HepG2 (cell line): ENCODE data around the gene DOCK11. TPM values are rescaled to one million over a fixed set of nuclear protein-coding genes. Genes with fewer than 3 reads are reported as not detected.
A peak's percentile ranks its signal among the peaks of the same experiment; 100 is the strongest.

Source experiments
- CREM ChIP-seq, 2 experiments: sonication (generic) in 1 of 2; formaldehyde crosslinking in 1 of 2; IDR thresholded peaks; 2 replicates each; pipeline versions ENCODE4 v1.4.0 to v1.6.1; 2016 to 2020; ENCODE audit warnings: antibody characterized with exemption in 1 of 2, mild to moderate bottlenecking in 1 of 2, missing genetic modification reagents in 1 of 2
- DMAP1 ChIP-seq: IDR thresholded peaks from 2 replicates; pipeline ENCODE4 v1.6.1; 2016
- ERF ChIP-seq: IDR thresholded peaks from 2 replicates; pipeline ENCODE4 v1.6.1; 2018; ENCODE audit warnings: missing biosample characterization, missing genetic modification reagents
- GTF2F1 ChIP-seq: fragments of 150-350 bp; IDR thresholded peaks from 2 replicates; pipeline ENCODE4 v1.6.1; 2014; ENCODE audit warnings: low read length
- HHEX ChIP-seq: IDR thresholded peaks from 2 replicates; pipeline ENCODE4 v1.6.1; 2016; ENCODE audit warnings: control low read depth
- JUND ChIP-seq: sonication (generic); formaldehyde crosslinking; IDR thresholded peaks from 2 replicates; pipeline ENCODE4 v1.8.0; 2022; ENCODE audit warnings: mild to moderate bottlenecking, missing genetic modification reagents
- KMT2B ChIP-seq: IDR thresholded peaks from 2 replicates; pipeline ENCODE4 v1.6.1; 2016; ENCODE audit warnings: missing genetic modification reagents, missing compliant biosample characterization
- RARA ChIP-seq: IDR thresholded peaks from 2 replicates; pipeline ENCODE4 v1.6.1; 2016; ENCODE audit warnings: missing genetic modification reagents, missing compliant biosample characterization
- SALL2 ChIP-seq: sonication (generic); formaldehyde crosslinking; IDR thresholded peaks from 2 replicates; pipeline ENCODE4 v1.8.1; 2023; ENCODE audit warnings: mild to moderate bottlenecking, missing genetic modification reagents, inconsistent platforms
- THAP11 ChIP-seq: IDR thresholded peaks from 2 replicates; pipeline ENCODE4 v1.6.1; 2016; ENCODE audit warnings: missing biosample characterization, missing genetic modification reagents
- TMF1 ChIP-seq: sonication (generic); formaldehyde crosslinking; IDR thresholded peaks from 2 replicates; pipeline ENCODE4 v1.8.1; 2022; ENCODE audit warnings: low read depth, missing genetic modification reagents
- TP53 ChIP-seq: sonication (generic); formaldehyde crosslinking; conservative IDR thresholded peaks from 2 replicates; pipeline ENCODE4 v1.4.0; 2020; ENCODE audit warnings: missing genetic modification reagents
- ZBTB38 ChIP-seq: sonication (generic); formaldehyde crosslinking; IDR thresholded peaks from 2 replicates; pipeline ENCODE4 v1.5.1; 2020; ENCODE audit warnings: mild to moderate bottlenecking, missing genetic modification reagents
- ZBTB4 ChIP-seq: sonication (generic); formaldehyde crosslinking; IDR thresholded peaks from 2 replicates; pipeline ENCODE4 v1.4.0; 2020; ENCODE audit warnings: missing genetic modification reagents, mild to moderate bottlenecking, borderline replicate concordance
- ZBTB40 ChIP-seq, 2 experiments: fragments of 450-650 bp in 1 of 2; sonication (generic) in 1 of 2; formaldehyde crosslinking in 1 of 2; IDR thresholded peaks; 2 replicates each; pipeline versions ENCODE4 v1.6.1 to v1.8.0; 2016 to 2022; ENCODE audit warnings: antibody characterized with exemption in 1 of 2, mild to moderate bottlenecking in 1 of 2, missing genetic modification reagents in 1 of 2
- ZFAT ChIP-seq: sonication (generic); formaldehyde crosslinking; conservative IDR thresholded peaks from 2 replicates; pipeline ENCODE4 v1.8.1; 2023; ENCODE audit warnings: missing genetic modification reagents, inconsistent platforms
- ZNF768 ChIP-seq: sonication (generic); formaldehyde crosslinking; IDR thresholded peaks from 2 replicates; pipeline ENCODE4 v1.4.0; 2020; ENCODE audit warnings: missing genetic modification reagents
- ZNF83 ChIP-seq: sonication (generic); formaldehyde crosslinking; IDR thresholded peaks from 2 replicates; pipeline ENCODE4 v1.4.0; 2020; ENCODE audit warnings: missing genetic modification reagents, mild to moderate bottlenecking, borderline replicate concordance
- polyA plus RNA-seq, 8 experiments: library from polyadenylated mRNA; depleted of rRNA in 3 of 8; stranded (reverse) in 7 of 8; unstranded in 1 of 8; fragments of >200 nt; fragmentation: Illumina TruSeq in 4 of 8; extraction: Trizol in 4 of 8; gene quantifications; 2 replicates each; pipeline versions ENCODE4 v1.2.1 to v1.2.3, GENCODE V29; 2011 to 2016; ENCODE audit warnings: low read depth in 4 of 8, missing spikeins in 1 of 8, mixed read lengths in 1 of 8; ENCODE audit not compliant: insufficient read depth in 1 of 8
- total RNA-seq, 5 experiments: library from RNA; depleted of rRNA; stranded (reverse); fragments of >200 nt; fragmentation: Illumina TruSeq; extraction: Trizol; gene quantifications; 2 replicates each; pipeline ENCODE4 v1.2.3, GENCODE V29; 2016; ENCODE audit warnings: low read depth in 1 of 5

DOCK11 gene
- total and polyA plus RNA-seq, 2 of the 13 experiments (the other 11 are each of a cell fraction or from before 2014, with no cell fraction given) = 0.02 to 0.12 TPM

GRCh38 chrX:118726887-118727685 lies 231.5 kb downstream of the DOCK11 start, which contains the start of gene IL13RA1 (continued):
- TF ChIP-seq CREM (IDR thresholded peaks at IDR 0.05) = peak; percentile 70
- TF ChIP-seq CREM (CRISPR knock-in tag; IDR thresholded peaks at IDR 0.05) = no peak
- peak; percentile 34; the same call in 1 of the 2 replicates for TF ChIP-seq KMT2B
- TF ChIP-seq ZBTB38 (CRISPR knock-in tag) = no peak
- TF ChIP-seq ZNF83 (CRISPR knock-in tag) = no peak
- no peak for TF ChIP-seq GTF2F1
- no peak for TF ChIP-seq HHEX
- TF ChIP-seq ZBTB40 (IDR thresholded peaks at IDR 0.05) = no peak
- no peak for TF ChIP-seq ZBTB40 (CRISPR knock-in tag; IDR thresholded peaks at IDR 0.05)
- TF ChIP-seq TMF1 (CRISPR knock-in tag) = 0 out of 2 replicates have a peak, but pooled peaks have one; percentile 49
- TF ChIP-seq THAP11 (CRISPR knock-in tag) = no peak; the same call in 1 of the 2 replicates
- no peak for TF ChIP-seq ZFAT (CRISPR knock-in tag)
- TF ChIP-seq SALL2 (CRISPR knock-in tag) = 0 out of 2 replicates have a peak, but pooled peaks have one; percentile 44
- no peak for TF ChIP-seq ZBTB4 (CRISPR knock-in tag)
- no peak for TF ChIP-seq TP53 (CRISPR knock-in tag)
- TF ChIP-seq DMAP1 = no peak
- no peak for TF ChIP-seq ERF (CRISPR knock-in tag)
- peak; percentile 11; the same call in 1 of the 2 replicates for TF ChIP-seq ZNF768 (CRISPR knock-in tag)
- TF ChIP-seq JUND (CRISPR knock-in tag) = no peak; the same call in 1 of the 2 replicates
- peak; percentile 89 for TF ChIP-seq RARA (CRISPR knock-in tag)
